ENCODE results near the gene TMEM178B. TPM values are rescaled to one million over a fixed set of nuclear protein-coding genes. Genes with fewer than 3 reads are reported as not detected.
A peak's percentile ranks its signal among the peaks of the same experiment; 100 is the strongest.

The TMEM178B gene
- total RNA-seq, 2 experiments from 2014 or later, result 0.18 to 1.9 TPM

DNA sequence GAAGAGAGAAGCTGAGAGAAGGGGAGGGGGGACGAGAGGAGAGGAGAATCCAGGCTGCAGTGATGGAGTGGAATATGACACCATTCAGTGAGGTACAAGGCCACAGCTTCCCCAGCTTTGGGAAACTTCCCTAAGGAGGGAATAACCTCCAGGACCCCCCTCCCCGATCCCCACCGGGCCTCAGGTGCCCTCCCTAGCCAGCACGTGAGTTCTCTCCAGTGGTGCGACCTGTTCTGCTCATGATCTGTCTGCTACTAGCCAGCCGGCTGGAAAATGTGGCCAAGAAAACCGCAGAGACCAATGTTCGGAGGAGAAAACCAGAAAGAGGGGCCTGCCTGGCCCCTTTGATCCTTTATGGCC is 437.4 kb downstream of the TMEM178B start:
- no peak for DNase-seq
- H3K4me1 Mint-ChIP-seq, result peaks cover 18% of the 10 kb centered on the region
- no peak for ATAC-seq
- H3K36me3 Mint-ChIP-seq, result peaks cover 4% of the 10 kb centered on the region
- H3K27me3 Mint-ChIP-seq, result peaks cover 72% of the 10 kb centered on the region
- H3K27ac Mint-ChIP-seq, result no peak overlapping the region
- CTCF ChIA-PET, result no interaction called here
- H3K9me3 Mint-ChIP-seq (ENCODE audit: low read depth), result peaks cover 4% of the 10 kb centered on the region
- H3K4me3 Mint-ChIP-seq, result no peak overlapping the region

DNA sequence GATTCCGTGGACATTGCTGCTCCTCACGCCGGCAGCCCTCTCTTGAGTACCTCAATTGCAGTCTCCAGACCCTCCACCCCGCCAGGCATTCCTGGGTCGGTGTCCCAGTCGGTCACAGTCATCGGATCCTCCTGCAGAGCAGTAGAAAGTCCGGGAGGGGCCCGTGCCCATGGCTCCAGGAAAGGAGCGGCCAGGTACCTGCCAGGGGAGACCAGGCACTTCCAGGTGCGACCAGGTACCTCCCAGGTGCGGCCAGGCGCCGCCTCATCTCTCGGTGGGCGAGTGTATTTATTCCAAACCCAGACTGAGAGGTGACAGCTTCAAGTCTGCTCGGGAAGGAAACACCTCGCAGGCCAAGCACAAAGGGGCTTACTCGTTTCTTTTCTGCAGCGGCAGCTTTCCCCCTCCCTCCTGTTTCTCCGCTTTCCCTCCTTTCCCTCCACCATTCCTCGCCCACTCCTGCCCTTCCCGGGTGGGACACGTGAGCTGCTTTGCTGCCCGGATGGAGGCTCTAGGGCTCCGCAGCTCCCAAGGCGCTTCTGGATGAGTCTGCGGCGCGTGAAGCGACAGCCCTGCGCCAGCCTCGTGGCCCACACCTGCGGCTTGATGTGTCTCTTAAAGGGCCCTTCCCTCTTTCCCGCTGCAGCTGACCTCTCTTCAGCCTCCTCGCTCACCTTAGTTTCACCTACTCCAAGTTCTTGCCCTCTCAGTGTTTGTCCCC is 438.0 kb downstream of the TMEM178B start:
- Mint-ChIP-seq H3K4me3 (peak overlapping the region; percentile 43), H3K27ac (no peak overlapping the region), H3K27me3 (peaks cover 70% of the 10 kb centered on the region), H3K9me3 (ENCODE audit: low read depth) (peaks cover 4% of the 10 kb centered on the region), H3K4me1 (peaks cover 18% of the 10 kb centered on the region), H3K36me3 (peaks cover 4% of the 10 kb centered on the region)
- CTCF ChIA-PET, result no interaction called here
- DNase-seq, result peak; percentile 41
- peak; percentile 30 for ATAC-seq

GRCh38 chr7:141512597-141512996 is 438.7 kb downstream of the TMEM178B start:
- H3K4me3 Mint-ChIP-seq, result no peak overlapping the region
- H3K9me3 Mint-ChIP-seq (ENCODE audit: low read depth), result peaks cover 4% of the 10 kb centered on the region
- CTCF ChIA-PET, result no interaction called here
- no peak for DNase-seq
- H3K27me3 Mint-ChIP-seq, result peaks cover 75% of the 10 kb centered on the region
- ATAC-seq, result peak; percentile 23
- H3K27ac Mint-ChIP-seq, result no peak overlapping the region
- peaks cover 18% of the 10 kb centered on the region for H3K4me1 Mint-ChIP-seq
- H3K36me3 Mint-ChIP-seq, result peaks cover 4% of the 10 kb centered on the region

DNA sequence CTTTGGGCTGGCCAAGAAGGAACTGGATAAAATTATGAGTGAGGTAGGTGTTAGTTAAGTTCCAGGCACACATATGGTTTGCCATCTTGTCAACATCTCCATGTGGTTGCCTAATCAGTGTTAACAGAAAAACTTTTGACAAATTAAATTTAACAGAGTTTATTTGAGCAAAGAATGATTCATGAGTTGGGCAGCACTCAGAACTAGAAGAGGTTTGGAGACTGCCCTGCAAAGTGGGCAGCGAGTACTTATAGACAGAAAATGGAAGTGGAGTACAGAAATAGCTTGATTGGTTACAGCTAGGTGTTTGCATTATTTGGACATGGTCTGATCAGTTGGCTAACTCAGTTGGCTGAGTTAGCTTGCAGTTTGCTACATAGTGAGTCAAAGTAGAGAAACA is 439.9 kb downstream of the TMEM178B start:
- Mint-ChIP-seq H3K27me3 (peaks cover 68% of the 10 kb centered on the region), H3K9me3 (ENCODE audit: low read depth) (peaks cover 4% of the 10 kb centered on the region), H3K36me3 (peaks cover 4% of the 10 kb centered on the region), H3K4me1 (peaks cover 18% of the 10 kb centered on the region), H3K4me3 (no peak overlapping the region), H3K27ac (no peak overlapping the region)
- CTCF ChIA-PET, result interaction anchor here (1.2 kb wide), 1 partner anchor 34 kb away, joined by 3 read pairs; no protein-coding TSS in a partner anchor
- ATAC-seq (no peak), DNase-seq (no peak)

GRCh38 chr7:141515941-141516340 is 442.1 kb downstream of the TMEM178B start:
- Mint-ChIP-seq H3K4me1 (peaks cover 19% of the 10 kb centered on the region), H3K27ac (no peak overlapping the region), H3K27me3 (peaks cover 55% of the 10 kb centered on the region), H3K36me3 (peaks cover 4% of the 10 kb centered on the region), H3K4me3 (no peak overlapping the region), H3K9me3 (ENCODE audit: low read depth) (peaks cover 4% of the 10 kb centered on the region)
- ATAC-seq (no peak), DNase-seq (no peak)
- CTCF ChIA-PET, result interaction anchor here (2.3 kb wide), 1 partner anchor 18 kb away, joined by 9 read pairs; no protein-coding TSS in a partner anchor

DNA sequence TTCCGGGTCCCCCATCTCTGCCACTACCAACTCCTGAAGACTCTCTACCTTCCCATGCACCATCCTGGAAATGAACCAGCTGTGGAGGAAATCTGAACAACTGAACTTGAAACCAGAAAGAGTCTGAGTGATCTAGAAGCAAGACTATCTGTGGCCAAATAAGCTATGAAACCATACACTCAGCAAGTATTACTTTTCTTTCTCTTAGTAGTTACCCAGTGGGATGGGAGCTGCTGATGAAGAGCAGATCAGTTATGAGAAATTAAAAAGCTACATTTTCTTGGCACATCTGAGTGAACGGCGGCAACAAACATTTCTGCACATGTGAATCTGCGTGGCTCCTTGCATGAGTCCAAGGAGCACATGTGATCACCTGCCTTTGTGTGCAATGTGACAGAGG is 445.8 kb downstream of the TMEM178B start:
- no peak overlapping the region for H3K27ac Mint-ChIP-seq
- DNase-seq (no peak), ATAC-seq (no peak)
- no peaks in the 10 kb centered on the region for H3K36me3 Mint-ChIP-seq
- CTCF ChIA-PET, result interaction anchor here (1.6 kb wide), 1 partner anchor 13 kb away, joined by 3 read pairs; no protein-coding TSS in a partner anchor
- H3K27me3 Mint-ChIP-seq, result peaks cover 21% of the 10 kb centered on the region
- H3K9me3 Mint-ChIP-seq (ENCODE audit: low read depth), result no peaks in the 10 kb centered on the region
- H3K4me1 Mint-ChIP-seq, result peaks cover 5% of the 10 kb centered on the region
- H3K4me3 Mint-ChIP-seq, result no peak overlapping the region

DNA sequence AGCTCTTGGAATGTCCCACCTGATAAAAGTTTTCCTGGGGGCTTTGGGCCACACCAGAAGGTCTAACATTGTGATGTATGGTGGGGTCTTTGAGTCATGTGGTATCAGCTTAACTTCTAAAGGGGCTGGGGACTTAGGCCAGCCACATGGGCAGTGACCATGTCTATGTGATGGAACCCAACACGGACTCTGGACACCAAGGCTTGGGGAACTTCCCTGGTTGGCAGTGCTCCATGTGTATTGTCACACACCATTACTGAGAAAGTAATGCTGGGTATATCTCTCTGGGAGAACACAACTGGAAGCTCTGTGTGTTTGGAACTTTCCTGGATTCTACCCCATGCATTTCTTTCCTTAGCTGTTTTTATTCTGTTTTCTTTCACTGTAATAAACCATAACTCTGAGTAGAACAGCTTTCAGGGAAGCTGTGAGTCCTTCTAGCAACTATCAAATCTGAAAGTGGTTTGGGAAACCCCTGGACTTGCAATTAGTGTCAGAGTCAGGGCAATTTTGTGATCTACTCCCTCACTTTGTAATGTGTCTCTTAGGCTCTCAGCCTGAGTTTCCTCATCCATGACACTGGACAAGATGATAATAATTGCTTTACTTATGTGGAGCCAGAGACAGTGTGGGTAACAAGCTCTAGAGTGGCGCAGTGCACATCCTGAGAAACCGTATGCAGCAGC is 448.9 kb downstream of the TMEM178B start:
- peaks cover 5% of the 10 kb centered on the region for H3K4me1 Mint-ChIP-seq
- no peak for ATAC-seq
- H3K27ac Mint-ChIP-seq, result no peak overlapping the region
- H3K27me3 Mint-ChIP-seq, result peaks cover 10% of the 10 kb centered on the region
- H3K4me3 Mint-ChIP-seq, result no peak overlapping the region
- no peak for DNase-seq
- CTCF ChIA-PET, result interaction anchor here (3.6 kb wide), 1 partner anchor 12 kb away, joined by 13 read pairs; no protein-coding TSS in a partner anchor
- H3K9me3 Mint-ChIP-seq (ENCODE audit: low read depth), result no peaks in the 10 kb centered on the region
- no peaks in the 10 kb centered on the region for H3K36me3 Mint-ChIP-seq

- Mint-ChIP-seq H3K9me3 (ENCODE audit: low read depth) (no peaks in the 10 kb centered on the region), H3K4me1 (peaks cover 2% of the 10 kb centered on the region), H3K36me3 (no peaks in the 10 kb centered on the region), H3K27me3 (peaks cover 14% of the 10 kb centered on the region), H3K4me3 (no peak overlapping the region), H3K27ac (no peak overlapping the region)
- DNase-seq (no peak), ATAC-seq (no peak)
- CTCF ChIA-PET, result interaction anchor here (3.6 kb wide), 1 partner anchor 9 kb away, joined by 13 read pairs; no protein-coding TSS in a partner anchor
Observed at GRCh38 chr7:141525973-141526514, 452.2 kb downstream of the TMEM178B start.

- peaks cover 16% of the 10 kb centered on the region for H3K27me3 Mint-ChIP-seq
- no peak overlapping the region for H3K27ac Mint-ChIP-seq
- no peak for ATAC-seq
- H3K4me3 Mint-ChIP-seq, result no peak overlapping the region
- CTCF ChIA-PET, result no interaction called here
- peaks cover 2% of the 10 kb centered on the region for H3K4me1 Mint-ChIP-seq
- H3K9me3 Mint-ChIP-seq (ENCODE audit: low read depth), result no peaks in the 10 kb centered on the region
- H3K36me3 Mint-ChIP-seq, result no peaks in the 10 kb centered on the region
- no peak for DNase-seq
Observed at GRCh38 chr7:141527076-141527475, 453.2 kb downstream of the TMEM178B start.

- H3K9me3 Mint-ChIP-seq (ENCODE audit: low read depth), result no peaks in the 10 kb centered on the region
- no peaks in the 10 kb centered on the region for H3K4me1 Mint-ChIP-seq
- peaks cover 18% of the 10 kb centered on the region for H3K27me3 Mint-ChIP-seq
- no peak for DNase-seq
- H3K27ac Mint-ChIP-seq, result no peak overlapping the region
- no peak overlapping the region for H3K4me3 Mint-ChIP-seq
- no peak for ATAC-seq
- H3K36me3 Mint-ChIP-seq, result no peaks in the 10 kb centered on the region
- CTCF ChIA-PET, result no interaction called here
Observed at GRCh38 chr7:141528399-141528798, 454.5 kb downstream of the TMEM178B start.

Other genes starting within 250 kb of the TMEM178B start
- 10 to 100 TPM; 25.1 to 33.3 TPM for gene BRAF, start 149.1 kb upstream of the TMEM178B start, total RNA-seq
- gene MRPS33, start 59.1 kb upstream of the TMEM178B start, total RNA-seq, result 10 to 100 TPM; 51.6 to 70.8 TPM